ENCODE data around the gene RNF130. TPM values are rescaled to one million over a fixed set of nuclear protein-coding genes. Genes with fewer than 3 reads are reported as not detected.

Gene RNF130
- total RNA-seq, 1 donor from 2014 or later = 7.7 TPM

DNA sequence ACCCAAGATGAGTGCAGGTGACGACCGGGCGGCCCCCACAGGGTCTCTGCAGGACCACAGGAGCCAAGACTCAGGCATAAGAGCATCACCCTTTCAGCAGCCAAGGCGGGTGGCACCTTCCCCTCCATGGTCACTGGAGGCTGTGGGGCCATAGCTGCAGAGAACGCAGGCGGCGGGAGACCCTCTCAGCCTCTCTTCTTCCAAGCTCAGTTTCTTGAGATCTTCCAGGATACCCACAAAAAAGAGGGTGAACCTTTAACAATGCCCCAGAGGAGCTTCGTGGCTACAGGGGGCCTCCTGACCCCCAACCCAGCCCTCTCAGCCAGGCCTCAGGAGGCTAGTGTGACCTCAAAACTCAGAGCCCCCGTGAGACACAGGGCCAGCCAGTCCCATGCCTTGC is 158.1 kb downstream of the RNF130 start:
- Mint-ChIP-seq H3K4me3 (no peak overlapping the region), H3K9me3 (no peaks in the 10 kb centered on the region), H3K4me1 (ENCODE audit: low read depth) (no peaks in the 10 kb centered on the region), H3K27me3 (ENCODE audit: insufficient read depth) (peaks cover 2% of the 10 kb centered on the region), H3K27ac (no peak overlapping the region), H3K36me3 (ENCODE audit: low read depth) (no peaks in the 10 kb centered on the region)
- intact Hi-C loops (cut with micrococcal nuclease) = no loop called here
- no peak for DNase-seq (ENCODE audit: low spot score)

DNA sequence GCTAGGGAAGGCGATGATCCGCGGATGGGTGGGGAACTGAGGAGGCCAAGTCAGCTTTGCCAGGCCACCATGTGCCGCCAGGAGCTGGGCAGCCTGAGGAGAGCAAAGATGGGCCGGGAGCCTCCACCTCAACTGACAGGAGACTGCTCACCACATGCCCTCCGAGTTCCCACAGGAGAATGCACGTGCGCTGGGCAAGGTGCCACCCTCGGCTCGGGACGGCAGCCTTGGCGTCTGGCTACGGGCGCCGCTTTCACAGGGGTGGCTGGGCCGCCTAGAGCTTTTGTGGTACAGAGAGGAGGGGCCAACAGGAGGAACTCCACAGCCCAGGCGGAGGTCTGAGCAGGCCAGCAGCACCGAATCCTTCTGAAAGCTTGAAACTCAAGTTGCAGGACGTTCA is 158.6 kb downstream of the RNF130 start:
- Mint-ChIP-seq H3K4me1 (ENCODE audit: low read depth) (no peaks in the 10 kb centered on the region), H3K27ac (no peak overlapping the region), H3K36me3 (ENCODE audit: low read depth) (no peaks in the 10 kb centered on the region), H3K9me3 (no peaks in the 10 kb centered on the region), H3K27me3 (ENCODE audit: insufficient read depth) (peaks cover 2% of the 10 kb centered on the region), H3K4me3 (no peak overlapping the region)
- intact Hi-C loops (cut with micrococcal nuclease) = no loop called here
- DNase-seq (ENCODE audit: low spot score) = no peak

DNA sequence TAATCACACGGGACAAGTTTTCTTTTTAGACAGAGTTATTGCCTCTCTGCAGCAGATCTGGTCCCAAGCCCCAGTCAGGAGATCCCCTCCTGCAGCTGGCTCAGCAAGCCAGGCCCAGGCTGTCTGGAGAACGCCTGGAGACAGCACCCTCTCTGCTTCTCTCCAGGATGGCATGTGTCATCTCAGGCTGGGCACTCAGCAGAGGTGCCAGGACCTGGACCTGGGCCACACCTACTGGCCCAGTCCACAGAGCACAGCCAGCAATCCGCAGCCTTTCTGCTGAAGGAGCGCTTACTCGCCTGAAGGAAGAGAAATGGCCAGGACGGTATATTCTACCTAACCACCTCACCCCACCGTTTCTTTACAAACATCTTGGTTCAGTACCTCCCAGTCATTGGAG is 159.2 kb downstream of the RNF130 start:
- no peak for DNase-seq (ENCODE audit: low spot score)
- H3K9me3 Mint-ChIP-seq = no peaks in the 10 kb centered on the region
- no peaks in the 10 kb centered on the region for H3K36me3 Mint-ChIP-seq (ENCODE audit: low read depth)
- no peak overlapping the region for H3K4me3 Mint-ChIP-seq
- no peaks in the 10 kb centered on the region for H3K4me1 Mint-ChIP-seq (ENCODE audit: low read depth)
- intact Hi-C loops (cut with micrococcal nuclease) = no loop called here
- H3K27ac Mint-ChIP-seq = no peak overlapping the region
- peaks cover 2% of the 10 kb centered on the region for H3K27me3 Mint-ChIP-seq (ENCODE audit: insufficient read depth)

DNA sequence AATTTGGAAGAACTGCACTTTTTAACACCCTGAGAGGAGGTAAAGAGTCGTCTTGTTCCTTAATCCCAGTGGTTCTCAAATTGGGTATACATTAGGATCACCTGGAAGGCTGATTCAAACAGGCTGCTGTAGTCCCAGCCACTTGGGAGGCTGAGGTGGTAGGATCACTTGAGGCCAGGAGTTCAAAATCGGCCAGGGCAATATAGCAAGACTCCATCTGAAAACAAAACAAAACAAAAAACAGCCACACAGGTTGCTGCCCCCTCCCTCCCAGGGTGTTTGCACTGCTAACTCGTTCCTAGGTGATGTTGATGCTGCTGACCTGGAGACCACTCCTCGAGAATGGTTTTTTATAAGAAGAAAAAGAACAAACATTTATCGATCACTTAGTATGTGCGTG is 162.3 kb downstream of the RNF130 start:
- DNase-seq (ENCODE audit: low spot score) = no peak
- intact Hi-C loops (cut with micrococcal nuclease) = loop anchor here (2.0 to 5.0 kb wide), 4 partner anchors 106 to 212 kb away; partner anchors contain the start of genes CANX and RNF130
- Mint-ChIP-seq H3K4me3 (peak overlapping the region; percentile 81), H3K4me1 (ENCODE audit: low read depth) (peaks cover 13% of the 10 kb centered on the region), H3K27me3 (ENCODE audit: insufficient read depth) (peaks cover 2% of the 10 kb centered on the region), H3K9me3 (no peaks in the 10 kb centered on the region), H3K27ac (no peak overlapping the region), H3K36me3 (ENCODE audit: low read depth) (peaks cover 10% of the 10 kb centered on the region)

DNA sequence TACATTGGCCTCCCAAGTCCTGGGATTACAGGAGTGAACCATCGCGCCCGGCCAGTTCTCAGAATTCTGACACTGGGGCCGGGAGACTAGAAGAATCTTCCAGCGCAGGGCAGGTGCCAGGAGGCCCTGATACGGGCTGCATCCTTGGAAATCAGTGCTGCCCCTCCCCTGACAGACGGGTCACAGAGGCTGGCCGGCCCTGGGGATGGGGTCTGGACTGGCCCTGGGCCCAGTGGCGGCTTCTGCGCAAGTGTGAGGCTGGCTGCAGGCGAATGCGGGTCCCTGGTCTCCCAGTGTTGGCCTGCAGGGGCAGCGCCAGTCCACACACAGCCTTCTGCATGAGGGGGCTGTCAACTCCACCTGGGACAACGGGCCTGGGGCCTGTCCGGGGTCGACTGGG is 163.0 kb downstream of the RNF130 start:
- Mint-ChIP-seq H3K4me3 (peak overlapping the region; percentile 81), H3K27ac (no peak overlapping the region), H3K4me1 (ENCODE audit: low read depth) (peaks cover 15% of the 10 kb centered on the region), H3K9me3 (no peaks in the 10 kb centered on the region), H3K36me3 (ENCODE audit: low read depth) (peaks cover 13% of the 10 kb centered on the region), H3K27me3 (ENCODE audit: insufficient read depth) (peaks cover 2% of the 10 kb centered on the region)
- intact Hi-C loops (cut with micrococcal nuclease) = loop anchor here (2.0 to 5.0 kb wide), 4 partner anchors 106 to 211 kb away; partner anchors contain the start of genes CANX and RNF130
- no peak for DNase-seq (ENCODE audit: low spot score)

DNA sequence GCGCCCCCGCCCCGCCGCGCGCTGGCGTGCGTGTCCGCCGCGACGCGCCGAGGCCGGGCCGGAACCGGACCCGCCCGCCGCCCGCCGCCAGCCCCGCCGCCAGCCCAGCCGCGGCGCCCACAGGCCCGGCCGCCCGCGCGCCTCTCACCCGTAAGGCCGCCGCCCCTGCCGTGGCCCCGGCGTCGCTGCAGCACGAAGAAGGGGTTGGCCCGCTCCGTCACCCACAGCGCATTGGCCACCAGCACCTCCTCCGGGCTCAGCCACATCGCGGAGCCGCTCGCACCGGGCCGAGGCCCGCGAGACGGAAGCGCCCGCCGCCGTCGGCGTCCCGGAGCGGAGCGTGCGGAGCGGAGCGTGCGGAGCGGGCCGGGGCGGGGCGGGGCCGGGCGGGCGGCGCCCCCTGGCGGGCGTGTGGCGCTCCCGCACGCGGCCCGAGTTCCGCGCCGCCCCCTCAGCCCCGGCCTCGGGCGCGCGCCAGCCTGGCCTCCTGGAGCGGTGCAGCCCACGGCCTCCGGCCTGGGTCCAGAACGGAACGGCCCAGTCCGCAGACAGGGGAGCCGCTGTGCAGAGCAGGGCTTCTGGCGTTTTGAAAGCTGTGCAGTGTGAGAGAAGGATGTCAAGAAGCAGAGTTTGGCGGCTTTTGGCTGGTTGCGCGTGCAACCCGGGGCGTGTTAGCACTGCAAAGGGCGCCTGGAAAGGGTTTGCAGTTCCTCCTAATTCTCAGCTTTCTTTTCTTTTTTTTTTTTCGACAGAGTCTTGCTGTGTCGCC is 163.8 kb downstream of the RNF130 start, which contains the start of gene TBC1D9B:
Gene TBC1D9B, minus strand, starts transcription at position 342 of the 769 bp plus-strand sequence. Its CDS starts 76 bp downstream, at position 266.
- Mint-ChIP-seq H3K27ac (peak within 1 kb of the TSS; percentile 89), H3K27me3 (ENCODE audit: insufficient read depth) (peaks cover 2% of the 10 kb centered on the region), H3K4me3 (peak within 1 kb of the TSS; percentile 95), H3K36me3 (ENCODE audit: low read depth) (peaks cover 18% of the 10 kb centered on the region), H3K9me3 (no peaks in the 10 kb centered on the region), H3K4me1 (ENCODE audit: low read depth) (peaks cover 18% of the 10 kb centered on the region)
- DNase-seq (ENCODE audit: low spot score) = peak; percentile 69
- intact Hi-C loops (cut with micrococcal nuclease) = loop anchor here (1.0 to 5.0 kb wide), 8 partner anchors 49 to 210 kb away; partner anchors contain the start of genes CANX, MAML1, MRNIP and RNF130

DNA sequence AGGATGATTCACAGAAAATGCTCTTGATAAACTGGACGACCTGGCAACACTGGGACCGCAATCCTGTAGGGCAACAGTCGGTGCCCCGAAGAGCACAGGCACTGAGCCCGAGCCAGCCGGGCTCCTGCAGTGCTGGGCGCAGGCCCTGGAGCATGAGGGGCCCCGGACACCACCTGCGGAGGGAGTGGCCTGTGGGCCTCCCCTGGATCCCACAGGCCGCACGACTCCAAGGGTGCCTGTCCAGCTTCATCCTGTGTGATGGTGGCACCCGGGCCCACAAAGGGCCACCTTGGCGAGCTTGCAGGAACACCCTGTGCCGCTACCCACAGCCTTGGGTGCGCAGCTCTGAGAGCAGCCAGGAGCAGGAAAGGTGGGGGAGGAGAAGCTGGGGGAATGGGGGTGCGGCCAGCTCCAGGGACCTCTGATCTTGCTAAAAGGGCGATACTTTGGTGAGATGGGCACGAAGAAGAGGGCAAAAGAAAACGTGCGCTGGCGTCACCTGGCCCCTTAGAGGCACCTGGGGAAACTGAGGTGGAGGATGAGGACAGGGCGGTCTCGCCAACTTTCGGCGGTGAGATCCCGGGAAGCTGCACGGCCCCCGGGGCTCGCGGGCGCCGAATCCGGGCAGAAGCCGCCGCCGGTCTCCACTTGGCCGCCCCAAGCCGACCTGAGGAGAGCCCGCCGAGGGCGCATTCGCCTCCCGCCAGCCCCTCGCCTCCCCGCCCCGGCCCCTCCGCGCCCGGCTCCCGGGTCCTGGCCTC is 164.6 kb downstream of the RNF130 start:
- no peak for DNase-seq (ENCODE audit: low spot score)
- intact Hi-C loops (cut with micrococcal nuclease) = loop anchor here (1.0 to 5.0 kb wide), 7 partner anchors 49 to 210 kb away; partner anchors contain the start of genes CANX, MAML1, MRNIP and RNF130
- peak overlapping the region; percentile 89 for H3K27ac Mint-ChIP-seq

DNA sequence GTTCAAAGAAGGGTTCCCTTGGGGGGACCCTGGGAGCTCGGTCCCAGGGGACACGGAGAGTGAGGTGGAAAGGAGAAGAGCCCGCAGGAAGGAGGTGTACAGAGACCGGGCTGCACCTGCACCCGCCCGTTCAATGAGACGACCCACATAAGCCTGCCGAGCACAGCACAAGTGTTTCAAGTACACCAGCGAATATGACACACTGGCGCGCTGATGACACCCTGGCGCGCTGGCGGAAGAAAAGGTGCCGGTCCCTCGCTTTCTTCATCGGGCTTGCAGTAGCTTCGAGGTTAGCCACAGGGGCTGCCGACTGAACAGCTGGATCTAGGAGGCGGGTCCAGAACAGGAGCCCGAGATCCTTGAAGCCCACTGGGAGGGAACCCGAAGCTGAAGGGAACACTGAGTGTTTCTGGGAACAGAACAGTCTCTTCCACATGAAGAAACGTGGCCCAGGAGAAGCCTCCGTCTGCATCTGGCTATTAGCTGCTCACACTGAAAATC is 165.2 kb downstream of the RNF130 start:
- Mint-ChIP-seq H3K36me3 (ENCODE audit: low read depth) (peaks cover 18% of the 10 kb centered on the region), H3K4me3 (peak overlapping the region; percentile 95), H3K27me3 (ENCODE audit: insufficient read depth) (no peaks in the 10 kb centered on the region), H3K9me3 (no peaks in the 10 kb centered on the region), H3K4me1 (ENCODE audit: low read depth) (peaks cover 18% of the 10 kb centered on the region), H3K27ac (peak overlapping the region; percentile 79)
- no peak for DNase-seq (ENCODE audit: low spot score)
- intact Hi-C loops (cut with micrococcal nuclease) = loop anchor here (2.0 to 5.0 kb wide), 4 partner anchors 166 to 209 kb away; partner anchors contain the start of genes CANX, MAML1 and RNF130

More for the DNA sequence above, 164.6 kb downstream of the RNF130 start:
- peaks cover 18% of the 10 kb centered on the region for H3K36me3 Mint-ChIP-seq (ENCODE audit: low read depth)
- no peaks in the 10 kb centered on the region for H3K27me3 Mint-ChIP-seq (ENCODE audit: insufficient read depth)
- H3K9me3 Mint-ChIP-seq = no peaks in the 10 kb centered on the region
- H3K4me1 Mint-ChIP-seq (ENCODE audit: low read depth) = peaks cover 18% of the 10 kb centered on the region
- H3K4me3 Mint-ChIP-seq = peak overlapping the region; percentile 95

DNA sequence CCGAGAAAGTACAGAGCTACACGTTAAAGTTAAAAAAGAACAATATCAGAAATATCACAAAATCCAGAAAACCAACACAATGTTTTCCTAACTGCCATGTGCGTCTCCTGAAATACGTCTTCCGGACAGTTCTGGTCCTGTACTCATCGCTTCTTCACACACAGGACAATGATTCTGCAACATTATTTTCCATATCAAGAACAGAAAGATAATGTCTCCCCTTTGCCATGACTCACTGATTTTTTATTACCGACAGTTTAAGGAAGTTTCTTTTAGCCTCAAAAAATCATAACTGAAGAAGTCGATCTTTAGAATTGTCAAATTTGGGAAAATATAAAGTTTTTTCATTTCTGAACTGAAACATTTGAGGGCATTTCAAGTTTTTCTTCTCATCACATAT is 166.4 kb downstream of the RNF130 start:
- H3K27ac Mint-ChIP-seq = no peak overlapping the region
- peaks cover 18% of the 10 kb centered on the region for H3K4me1 Mint-ChIP-seq (ENCODE audit: low read depth)
- intact Hi-C loops (cut with micrococcal nuclease) = loop anchor here (5.0 kb wide), 3 partner anchors 167 to 208 kb away; partner anchors contain the start of genes CANX and RNF130
- no peak overlapping the region for H3K4me3 Mint-ChIP-seq
- H3K27me3 Mint-ChIP-seq (ENCODE audit: insufficient read depth) = no peaks in the 10 kb centered on the region
- no peaks in the 10 kb centered on the region for H3K9me3 Mint-ChIP-seq
- peaks cover 19% of the 10 kb centered on the region for H3K36me3 Mint-ChIP-seq (ENCODE audit: low read depth)
- no peak for DNase-seq (ENCODE audit: low spot score)

Other genes starting within 250 kb of the RNF130 start
- gene MRNIP, start 212.9 kb downstream of the RNF130 start, total RNA-seq = 24.6 and 26.3 TPM in 2 replicates
- 123 and 127 TPM in 2 replicates for gene TBC1D9B, start 163.9 kb downstream of the RNF130 start, total RNA-seq
- gene RASGEF1C, start 137.5 kb upstream of the RNF130 start, total RNA-seq = not detected in 2 replicates
- gene MAPK9, start 220.3 kb upstream of the RNF130 start, total RNA-seq = 39.8 and 44.6 TPM in 2 replicates